Activated T-cell treated with anti-CD3 and anti-CD28 coated beads, Interleukin-2, amount 50 U/mL, for 4 hours (primary cell): ENCODE results near the gene KCNA1. TPM values are rescaled to one million over a fixed set of nuclear protein-coding genes. Genes with fewer than 3 reads are reported as not detected.

Experiments used
- ATAC-seq, 2 donors: fragments of 200-7000 bp; cut with Tn5 transposase; one replicate each; pipeline ENCODE4 v1.10.0; 2021
- DNase-seq: peaks from one replicate; pipeline ENCODE4 v3.0.0-alpha.2; 2020
- H3K27me3 Mint-ChIP-seq: one replicate; pipeline ENCODE4 v1.8.0; 2021; ENCODE audit warnings: low read depth, mixed read lengths
- H3K36me3 Mint-ChIP-seq: one replicate; pipeline ENCODE4 v1.8.0; 2022; ENCODE audit warnings: mixed read lengths; ENCODE audit not compliant: insufficient read depth
- H3K4me1 Mint-ChIP-seq: one replicate; pipeline ENCODE4 v1.8.0; 2021; ENCODE audit warnings: low read depth, mixed read lengths
- H3K4me3 Mint-ChIP-seq: one replicate; pipeline ENCODE4 v1.8.0; 2021; ENCODE audit warnings: mild to moderate bottlenecking, moderate library complexity, mixed read lengths
- H3K9me3 Mint-ChIP-seq: one replicate; pipeline ENCODE4 v1.8.0; 2021; ENCODE audit warnings: mixed read lengths
- total RNA-seq, 3 donors: library from RNA; stranded (reverse); gene quantifications; one replicate each; pipeline ENCODE4 v1.2.1, GENCODE V29; 2021

KCNA1 gene
- total RNA-seq, 3 donors from 2014 or later, result 0.10 TPM; not detected in 2

GRCh38 chr12:4894019-4894418 is 15.7 kb upstream of the KCNA1 start:
- no peaks in the 10 kb centered on the region for H3K36me3 Mint-ChIP-seq
- no peaks in the 10 kb centered on the region for H3K9me3 Mint-ChIP-seq
- H3K4me3 Mint-ChIP-seq, result no peak overlapping the region
- H3K4me1 Mint-ChIP-seq, result no peaks in the 10 kb centered on the region
- DNase-seq, result no peak
- ATAC-seq, result no peak
- H3K27me3 Mint-ChIP-seq, result peaks cover 15% of the 10 kb centered on the region

GRCh38 chr12:4899364-4899763 is 10.3 kb upstream of the KCNA1 start:
- H3K27me3 Mint-ChIP-seq, result peaks cover 22% of the 10 kb centered on the region
- no peaks in the 10 kb centered on the region for H3K4me1 Mint-ChIP-seq
- no peaks in the 10 kb centered on the region for H3K36me3 Mint-ChIP-seq
- ATAC-seq (no peak), DNase-seq (no peak)
- H3K9me3 Mint-ChIP-seq, result no peaks in the 10 kb centered on the region
- H3K4me3 Mint-ChIP-seq, result no peak overlapping the region

- no peaks in the 10 kb centered on the region for H3K4me1 Mint-ChIP-seq
- no peak overlapping the region for H3K4me3 Mint-ChIP-seq
- no peak for ATAC-seq
- DNase-seq, result no peak
- H3K9me3 Mint-ChIP-seq, result no peaks in the 10 kb centered on the region
- peaks cover 27% of the 10 kb centered on the region for H3K27me3 Mint-ChIP-seq
- no peaks in the 10 kb centered on the region for H3K36me3 Mint-ChIP-seq
Observed at GRCh38 chr12:4900327-4900726, 9.4 kb upstream of the KCNA1 start.

GRCh38 chr12:4905316-4905715 is 4.4 kb upstream of the KCNA1 start:
- Mint-ChIP-seq H3K4me3 (no peak overlapping the region), H3K36me3 (no peaks in the 10 kb centered on the region), H3K4me1 (peaks cover 13% of the 10 kb centered on the region), H3K27me3 (peaks cover 38% of the 10 kb centered on the region), H3K9me3 (no peaks in the 10 kb centered on the region)
- DNase-seq, result no peak
- ATAC-seq, result no peak

- H3K4me1 Mint-ChIP-seq, result peaks cover 22% of the 10 kb centered on the region
- ATAC-seq (peak; percentile 15 to 31), DNase-seq (no peak)
- no peaks in the 10 kb centered on the region for H3K36me3 Mint-ChIP-seq
- H3K9me3 Mint-ChIP-seq, result peaks cover 4% of the 10 kb centered on the region
- peak overlapping the region; percentile 49 for H3K4me3 Mint-ChIP-seq
- H3K27me3 Mint-ChIP-seq, result peaks cover 48% of the 10 kb centered on the region
Observed at GRCh38 chr12:4908684-4909409, 858 bp upstream of the KCNA1 start.

GRCh38 chr12:4909410-4909733 is 333 bp upstream of the KCNA1 start:
- H3K4me1 Mint-ChIP-seq, result peaks cover 22% of the 10 kb centered on the region
- peak overlapping the region; percentile 49 for H3K4me3 Mint-ChIP-seq
- H3K36me3 Mint-ChIP-seq, result no peaks in the 10 kb centered on the region
- DNase-seq (no peak), ATAC-seq (no peak)
- peaks cover 50% of the 10 kb centered on the region for H3K27me3 Mint-ChIP-seq
- H3K9me3 Mint-ChIP-seq, result peaks cover 4% of the 10 kb centered on the region

GRCh38 chr12:4910502-4911315 is 1.0 kb downstream of the KCNA1 start:
- DNase-seq, result no peak
- peak overlapping the region; percentile 83 for H3K4me3 Mint-ChIP-seq
- peaks cover 22% of the 10 kb centered on the region for H3K4me1 Mint-ChIP-seq
- peak; percentile 50 to 54 for ATAC-seq
- H3K36me3 Mint-ChIP-seq, result no peaks in the 10 kb centered on the region
- peaks cover 4% of the 10 kb centered on the region for H3K9me3 Mint-ChIP-seq
- H3K27me3 Mint-ChIP-seq, result peaks cover 54% of the 10 kb centered on the region

GRCh38 chr12:4911316-4911994 is 1.8 kb downstream of the KCNA1 start:
- Mint-ChIP-seq H3K4me3 (peak overlapping the region; percentile 49), H3K4me1 (peaks cover 22% of the 10 kb centered on the region), H3K27me3 (peaks cover 55% of the 10 kb centered on the region), H3K36me3 (no peaks in the 10 kb centered on the region), H3K9me3 (peaks cover 4% of the 10 kb centered on the region)
- peak in 1 of 2 donors; percentile 3 for ATAC-seq
- DNase-seq, result no peak

DNA sequence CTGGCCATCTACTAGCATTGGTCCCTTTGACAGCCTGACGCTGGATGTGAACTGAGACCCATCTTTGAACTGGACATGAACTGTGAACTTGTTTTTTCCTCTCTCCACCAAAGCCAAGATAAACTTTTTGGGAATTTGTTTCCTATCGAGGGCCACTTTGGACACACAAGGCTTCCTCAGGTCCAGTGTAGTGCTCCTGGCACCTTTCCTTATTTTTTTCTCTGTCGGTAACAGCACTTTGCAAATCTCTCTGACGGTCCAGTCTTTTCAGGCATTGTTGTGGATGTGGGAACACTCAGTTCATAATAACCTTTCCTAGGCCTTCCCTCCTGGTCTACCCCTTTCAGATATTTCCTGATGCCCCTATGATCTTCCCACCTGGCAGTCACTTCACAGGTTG is 5.0 kb downstream of the KCNA1 start:
- no peak overlapping the region for H3K4me3 Mint-ChIP-seq
- H3K4me1 Mint-ChIP-seq, result peaks cover 13% of the 10 kb centered on the region
- ATAC-seq (no peak), DNase-seq (no peak)
- H3K27me3 Mint-ChIP-seq, result peaks cover 59% of the 10 kb centered on the region
- H3K36me3 Mint-ChIP-seq, result no peaks in the 10 kb centered on the region
- H3K9me3 Mint-ChIP-seq, result peaks cover 4% of the 10 kb centered on the region

DNA sequence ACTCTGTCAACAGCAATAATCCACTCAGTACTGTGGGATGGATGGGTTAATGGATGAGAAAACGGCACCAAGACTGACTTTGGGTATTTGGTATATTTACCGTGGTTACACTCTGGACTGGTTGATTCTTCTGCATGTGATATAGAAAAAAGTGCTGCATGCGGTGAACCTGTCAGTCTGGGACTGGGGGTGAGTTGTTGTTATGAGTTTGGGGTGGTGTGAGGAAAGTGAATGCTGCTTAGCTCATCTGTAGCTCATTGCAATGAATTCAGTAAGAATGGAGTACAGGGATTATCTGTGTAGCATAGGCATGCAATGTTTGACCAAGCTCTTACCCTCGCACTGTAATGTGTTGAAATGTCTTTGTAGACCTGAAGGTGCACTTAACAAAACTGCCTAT is 6.0 kb downstream of the KCNA1 start:
- DNase-seq, result no peak
- Mint-ChIP-seq H3K36me3 (no peaks in the 10 kb centered on the region), H3K27me3 (peaks cover 58% of the 10 kb centered on the region), H3K4me1 (peaks cover 5% of the 10 kb centered on the region), H3K9me3 (peaks cover 4% of the 10 kb centered on the region), H3K4me3 (no peak overlapping the region)
- no peak for ATAC-seq

GRCh38 chr12:4918950-4919660 is 9.4 kb downstream of the KCNA1 start:
- no peak for ATAC-seq

DNA sequence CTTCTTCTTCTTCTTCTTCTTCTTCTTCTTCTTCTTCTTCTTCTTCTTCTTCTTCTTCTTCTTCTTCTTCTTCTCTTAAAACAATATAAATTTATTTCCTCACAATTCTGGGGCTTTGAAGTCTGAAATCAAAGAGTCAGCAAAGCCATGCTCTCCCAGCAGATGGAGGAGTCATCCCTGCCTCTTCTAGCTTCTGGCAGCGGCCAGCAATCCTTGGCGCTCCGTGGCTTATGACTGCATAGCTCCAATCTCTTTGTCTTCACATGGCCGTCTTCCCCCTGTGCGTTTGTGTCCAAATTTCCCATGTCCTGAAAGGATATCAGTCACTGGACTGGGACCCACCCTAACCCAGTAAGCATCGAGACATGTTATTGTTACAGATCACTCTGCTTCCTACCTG is 22.9 kb downstream of the KCNA1 start:
- Mint-ChIP-seq H3K27me3 (peaks cover 37% of the 10 kb centered on the region), H3K4me3 (no peak overlapping the region), H3K9me3 (no peaks in the 10 kb centered on the region), H3K4me1 (no peaks in the 10 kb centered on the region), H3K36me3 (no peaks in the 10 kb centered on the region)
- no peak for ATAC-seq
- DNase-seq, result no peak

More at GRCh38 chr12:4918950-4919660, 9.4 kb downstream of the KCNA1 start:
- H3K4me3 Mint-ChIP-seq, result no peak overlapping the region
- DNase-seq, result no peak
- no peaks in the 10 kb centered on the region for H3K4me1 Mint-ChIP-seq
- no peaks in the 10 kb centered on the region for H3K36me3 Mint-ChIP-seq
- H3K27me3 Mint-ChIP-seq, result peaks cover 36% of the 10 kb centered on the region
- no peaks in the 10 kb centered on the region for H3K9me3 Mint-ChIP-seq

DNA sequence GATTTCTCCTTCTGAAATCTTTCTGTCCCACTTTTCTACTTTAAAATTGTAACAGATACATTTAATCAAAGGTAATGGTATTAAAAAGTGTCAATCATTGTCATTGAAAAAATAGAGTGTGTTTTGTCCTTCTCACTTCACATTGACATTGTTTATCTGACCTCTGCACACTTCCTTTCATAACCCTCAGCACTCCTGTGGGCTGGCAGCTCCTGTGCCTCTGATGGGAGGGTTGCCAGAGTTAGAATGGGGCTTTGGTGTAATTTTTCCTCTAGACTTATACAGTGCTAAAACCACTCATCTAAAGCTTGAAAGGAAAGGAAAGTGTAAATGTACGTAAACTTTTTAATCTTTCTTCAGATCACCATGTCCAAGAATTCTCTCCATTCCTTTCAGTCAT is 23.7 kb downstream of the KCNA1 start:
- Mint-ChIP-seq H3K9me3 (no peaks in the 10 kb centered on the region), H3K4me3 (no peak overlapping the region), H3K27me3 (peaks cover 41% of the 10 kb centered on the region), H3K36me3 (no peaks in the 10 kb centered on the region), H3K4me1 (no peaks in the 10 kb centered on the region)
- no peak for ATAC-seq
- DNase-seq, result no peak

GRCh38 chr12:4934407-4935035 is 24.8 kb downstream of the KCNA1 start:
- ATAC-seq (no peak), DNase-seq (no peak)
- Mint-ChIP-seq H3K4me3 (no peak overlapping the region), H3K9me3 (no peaks in the 10 kb centered on the region), H3K36me3 (no peaks in the 10 kb centered on the region), H3K27me3 (peaks cover 42% of the 10 kb centered on the region), H3K4me1 (no peaks in the 10 kb centered on the region)
